Neural progenitor cell (in vitro differentiated cells): ENCODE measurements around the gene GPR137B. TPM values are rescaled to one million over a fixed set of nuclear protein-coding genes. Genes with fewer than 3 reads are reported as not detected.
"Not testable (repeated sequence)": the region's sequence is repeated elsewhere in the genome, so short reads cannot be mapped to it uniquely, and the experiment has no call there.

Experiments used
- DNase-seq: peaks from one replicate; pipeline ENCODE4 v3.0.0-alpha.2; 2016; ENCODE audit warnings: low spot score
- H2AFZ ChIP-seq: fragments of 200-600 bp; sonication (generic); replicated peaks from 2 replicates; pipeline ENCODE4 v1.6.1; 2016; ENCODE audit warnings: antibody characterized with exemption
- H3F3A ChIP-seq: fragments of 200-600 bp; sonication (generic); 2 replicates; pipeline ENCODE4 v1.6.1; 2016; ENCODE audit warnings: antibody characterized with exemption, low read depth
- H3K27ac ChIP-seq: fragments of 200-600 bp; sonication (generic); 2 replicates; pipeline ENCODE4 v1.5.1; 2016; ENCODE audit warnings: mild to moderate bottlenecking
- H3K27me3 ChIP-seq: fragments of 200-600 bp; sonication (generic); 2 replicates; pipeline ENCODE4 v1.6.1; 2016; ENCODE audit warnings: mild to moderate bottlenecking, moderate library complexity
- H3K36me3 ChIP-seq: fragments of 200-600 bp; sonication (generic); 2 replicates; pipeline ENCODE4 v1.5.1; 2016
- H3K4me1 ChIP-seq: fragments of 200-600 bp; sonication (generic); 2 replicates; pipeline ENCODE4 v1.6.1; 2016; ENCODE audit warnings: mixed run types
- H3K4me2 ChIP-seq: fragments of 200-600 bp; sonication (generic); 2 replicates; pipeline ENCODE4 v1.6.1; 2016
- H3K4me3 ChIP-seq: fragments of 200-600 bp; sonication (generic); 2 replicates; pipeline ENCODE4 v1.5.1; 2016
- H3K79me2 ChIP-seq: fragments of 200-600 bp; sonication (generic); 2 replicates; pipeline ENCODE4 v1.6.1; 2016; ENCODE audit warnings: low read depth
- H3K9ac ChIP-seq: fragments of 200-600 bp; sonication (generic); 2 replicates; pipeline ENCODE4 v1.6.1; 2016
- H3K9me3 ChIP-seq: fragments of 200-600 bp; sonication (generic); 2 replicates; pipeline ENCODE4 v1.5.1; 2016; ENCODE audit warnings: low read depth
- H4K20me1 ChIP-seq: fragments of 200-600 bp; sonication (generic); 2 replicates; pipeline ENCODE4 v1.6.1; 2016; ENCODE audit warnings: low read depth
- H3K27ac Mint-ChIP-seq: 3 replicates; pipeline ENCODE4 v1.8.0; 2021; ENCODE audit warnings: mixed read lengths
- H3K27me3 Mint-ChIP-seq: 2 replicates; pipeline ENCODE4 v1.8.0; 2022; ENCODE audit warnings: low read depth, mild to moderate bottlenecking, inconsistent platforms, moderate library complexity, mixed read lengths; ENCODE audit not compliant: insufficient read depth
- H3K36me3 Mint-ChIP-seq: 3 replicates; pipeline ENCODE4 v1.8.0; 2021; ENCODE audit warnings: mixed read lengths
- H3K4me1 Mint-ChIP-seq: 3 replicates; pipeline ENCODE4 v1.8.0; 2021; ENCODE audit warnings: mixed read lengths
- H3K4me3 Mint-ChIP-seq: 3 replicates; pipeline ENCODE4 v1.8.0; 2021; ENCODE audit warnings: mild to moderate bottlenecking, moderate library complexity, mixed read lengths
- H3K9me3 Mint-ChIP-seq: 3 replicates; pipeline ENCODE4 v1.8.0; 2020; ENCODE audit warnings: mixed read lengths
- CTCF ChIP-seq: fragments of 200-600 bp; sonication (generic); IDR thresholded peaks from 2 replicates; pipeline ENCODE4 v1.5.1; 2017; ENCODE audit warnings: antibody characterized with exemption, mild to moderate bottlenecking
- EZH2 ChIP-seq: fragments of 200-600 bp; sonication (generic); IDR thresholded peaks from 2 replicates; pipeline ENCODE4 v1.6.1; 2017; ENCODE audit warnings: antibody characterized with exemption, mild to moderate bottlenecking, moderate library complexity
- EZH2phosphoT487 ChIP-seq: fragments of 200-600 bp; sonication (generic); IDR thresholded peaks from 2 replicates; pipeline ENCODE4 v1.6.1; 2017; ENCODE audit warnings: antibody characterized with exemption
- total RNA-seq: library from RNA; depleted of rRNA; stranded (reverse); fragments of >200 nt; gene quantifications from 2 replicates; pipeline ENCODE4 v1.2.3, GENCODE V29; 2015; ENCODE audit warnings: low replicate concordance

GPR137B gene
- total RNA-seq, 1 donor from 2014 or later = 4.3 TPM

DNA sequence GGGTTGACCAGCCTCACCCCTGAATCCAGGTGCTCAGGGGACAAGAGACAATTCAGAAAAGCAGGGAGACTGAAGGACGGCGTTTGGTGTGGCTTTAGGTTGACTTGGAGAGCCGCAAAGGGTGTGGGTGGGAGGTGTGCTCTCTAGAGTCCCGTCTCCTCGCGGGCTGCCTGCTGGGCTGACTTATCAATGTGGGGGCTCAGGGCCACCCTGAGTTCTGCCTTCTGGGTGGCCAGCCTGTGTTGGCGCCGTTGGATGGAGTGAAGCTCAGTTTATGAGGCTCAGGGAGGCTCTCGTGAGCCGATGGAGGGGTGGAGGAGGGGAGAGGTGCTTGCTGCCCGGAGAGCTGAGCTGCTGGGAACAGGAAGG, 13.0 kb downstream of the GPR137B start:
- H3K36me3 Mint-ChIP-seq = peaks cover 10% of the 10 kb centered on the region
- H3K27me3 Mint-ChIP-seq = no peaks in the 10 kb centered on the region
- DNase-seq = no peak
- no peaks in the 10 kb centered on the region for H3K79me2 ChIP-seq
- no peaks in the 10 kb centered on the region for H3K27me3 ChIP-seq
- no peak overlapping the region for H3K27ac ChIP-seq
- H3K4me3 ChIP-seq = no peak overlapping the region
- peaks cover 18% of the 10 kb centered on the region for H3K4me1 Mint-ChIP-seq
- no peak overlapping the region for H3K4me3 Mint-ChIP-seq
- no peaks in the 10 kb centered on the region for H3K4me1 ChIP-seq
- TF ChIP-seq EZH2 (no peak), EZH2phosphoT487 (no peak), CTCF (no peak)
- no peak overlapping the region for H3K4me2 ChIP-seq
- no peaks in the 10 kb centered on the region for H4K20me1 ChIP-seq
- H3K36me3 ChIP-seq = no peaks in the 10 kb centered on the region
- H2AFZ ChIP-seq = no peak overlapping the region
- peak overlapping the region; percentile 54 for H3K27ac Mint-ChIP-seq
- no peaks in the 10 kb centered on the region for H3F3A ChIP-seq
- H3K9me3 ChIP-seq = no peaks in the 10 kb centered on the region
- H3K9ac ChIP-seq = no peak overlapping the region
- peaks cover 2% of the 10 kb centered on the region for H3K9me3 Mint-ChIP-seq

DNA sequence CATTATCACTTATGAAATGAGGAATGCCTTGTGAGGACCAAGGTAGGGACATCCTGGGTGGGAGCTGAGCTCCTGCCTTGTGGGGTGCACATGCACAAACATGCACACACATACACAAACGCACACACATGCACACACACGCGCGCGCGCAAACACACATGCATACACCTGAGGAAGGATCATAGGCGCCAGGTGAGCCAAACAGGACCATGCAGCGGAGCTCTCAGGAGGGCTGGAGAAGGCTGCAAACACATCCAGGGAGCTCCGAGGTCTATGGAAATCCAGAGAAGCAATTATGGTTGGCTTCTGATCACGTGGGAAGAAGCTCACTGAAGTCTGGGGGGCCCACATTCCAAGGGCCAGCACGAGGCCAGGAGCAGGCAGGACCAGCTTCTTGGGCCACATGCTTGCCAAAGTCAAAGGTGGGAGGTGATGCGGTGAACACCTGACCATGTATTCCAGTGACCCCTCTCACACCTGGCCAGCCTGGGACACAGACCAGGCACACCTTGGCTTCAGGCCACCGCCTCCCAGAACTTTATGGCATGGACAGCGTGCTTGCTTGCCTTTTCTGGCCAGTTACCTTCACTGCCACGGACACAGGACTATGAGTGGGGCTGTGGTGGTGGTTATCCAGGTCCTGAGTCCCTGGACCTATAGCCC, 13.6 kb downstream of the GPR137B start:
- H3K9ac ChIP-seq = no peak overlapping the region
- Mint-ChIP-seq H3K27ac (peak overlapping the region; percentile 54), H3K4me1 (peaks cover 19% of the 10 kb centered on the region), H3K4me3 (no peak overlapping the region), H3K27me3 (no peaks in the 10 kb centered on the region), H3K9me3 (peaks cover 8% of the 10 kb centered on the region), H3K36me3 (peaks cover 13% of the 10 kb centered on the region)
- H3K9me3 ChIP-seq = no peaks in the 10 kb centered on the region
- no peaks in the 10 kb centered on the region for H3F3A ChIP-seq
- H3K4me1 ChIP-seq = no peaks in the 10 kb centered on the region
- no peak overlapping the region for H3K27ac ChIP-seq
- no peaks in the 10 kb centered on the region for H3K36me3 ChIP-seq
- no peaks in the 10 kb centered on the region for H4K20me1 ChIP-seq
- DNase-seq = no peak
- H3K4me3 ChIP-seq = no peak overlapping the region
- no peak for TF ChIP-seq EZH2phosphoT487
- TF ChIP-seq EZH2 = no peak
- no peak for TF ChIP-seq CTCF
- no peak overlapping the region for H2AFZ ChIP-seq
- H3K27me3 ChIP-seq = no peaks in the 10 kb centered on the region
- no peak overlapping the region for H3K4me2 ChIP-seq
- no peaks in the 10 kb centered on the region for H3K79me2 ChIP-seq

DNA sequence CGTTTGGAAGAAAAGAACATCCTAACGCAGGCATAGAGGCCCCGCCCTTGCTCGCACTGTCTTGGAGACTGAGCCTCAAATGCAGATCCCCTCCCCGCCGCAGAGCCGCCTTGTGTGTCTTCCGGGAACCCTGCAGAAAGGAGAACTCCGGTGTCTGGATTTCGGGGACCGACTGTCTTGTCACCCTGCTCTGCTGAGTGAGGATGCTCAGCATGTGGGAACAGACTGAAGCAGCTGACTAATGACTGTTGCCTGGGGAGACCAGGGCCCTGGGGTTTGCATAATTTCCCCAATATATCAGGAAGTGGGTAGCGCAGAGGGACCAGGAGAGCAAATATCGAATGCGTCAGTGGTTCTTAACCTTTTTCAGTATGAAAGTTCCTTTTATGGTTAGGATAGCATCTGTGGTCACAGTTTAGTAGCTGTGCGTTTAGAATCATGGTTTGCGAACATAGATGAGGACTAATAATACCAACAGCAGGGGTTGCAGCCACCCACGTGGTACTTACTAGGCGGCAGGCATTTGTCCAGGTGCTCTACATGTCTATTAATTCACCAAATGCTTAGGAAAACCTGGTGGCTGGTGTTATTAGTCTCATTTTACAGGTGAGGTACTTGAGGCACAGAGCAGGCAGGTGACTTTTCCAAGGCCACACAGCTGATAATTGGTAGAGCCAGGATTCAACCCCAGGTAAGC, 14.3 kb downstream of the GPR137B start:
- no peak for DNase-seq
- H4K20me1 ChIP-seq = no peaks in the 10 kb centered on the region

DNA sequence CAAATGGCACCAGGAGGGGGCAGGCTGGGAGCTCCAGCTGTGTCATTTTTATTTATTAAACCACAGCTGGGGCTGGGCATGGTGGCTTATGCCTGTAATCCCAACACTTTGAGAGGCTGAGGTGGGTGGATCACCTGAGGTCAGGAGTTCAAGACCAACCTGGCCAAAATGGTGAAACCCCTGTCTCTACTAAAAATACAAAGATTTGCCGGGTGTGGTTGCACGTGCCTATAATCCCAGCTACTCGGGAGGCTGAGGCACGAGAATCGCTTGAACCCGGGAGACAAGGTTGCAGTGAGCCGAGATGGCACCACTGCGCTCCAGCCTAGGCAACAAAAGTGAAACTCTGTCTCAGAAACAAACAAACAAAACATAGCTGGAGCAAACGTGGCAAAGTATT, 15.7 kb downstream of the GPR137B start:
- not testable (repeated sequence) for H3K4me2 ChIP-seq, H3K4me3 Mint-ChIP-seq, H3K79me2 ChIP-seq, H4K20me1 ChIP-seq, H3K36me3 ChIP-seq, DNase-seq, H3K27me3 ChIP-seq, H3F3A ChIP-seq, H3K4me3 ChIP-seq, H3K4me1 ChIP-seq, H3K9ac ChIP-seq, H2AFZ ChIP-seq, H3K27me3 Mint-ChIP-seq, H3K27ac ChIP-seq, H3K27ac Mint-ChIP-seq, H3K9me3 ChIP-seq
- peaks cover 17% of the 10 kb centered on the region for H3K4me1 Mint-ChIP-seq
- peaks cover 23% of the 10 kb centered on the region for H3K36me3 Mint-ChIP-seq
- H3K9me3 Mint-ChIP-seq = peaks cover 23% of the 10 kb centered on the region

More for the DNA sequence above, 14.3 kb downstream of the GPR137B start:
- H3K27me3 ChIP-seq = no peaks in the 10 kb centered on the region
- H3K79me2 ChIP-seq = no peaks in the 10 kb centered on the region
- H3F3A ChIP-seq = no peaks in the 10 kb centered on the region
- Mint-ChIP-seq H3K27me3 (peaks cover 4% of the 10 kb centered on the region), H3K36me3 (peaks cover 19% of the 10 kb centered on the region), H3K9me3 (peaks cover 15% of the 10 kb centered on the region), H3K4me1 (peaks cover 17% of the 10 kb centered on the region), H3K27ac (no peak overlapping the region), H3K4me3 (no peak overlapping the region)
- no peak overlapping the region for H3K4me2 ChIP-seq
- H3K36me3 ChIP-seq = no peaks in the 10 kb centered on the region
- no peak overlapping the region for H2AFZ ChIP-seq
- TF ChIP-seq CTCF (no peak), EZH2phosphoT487 (no peak), EZH2 (no peak)
- no peaks in the 10 kb centered on the region for H3K4me1 ChIP-seq
- H3K9me3 ChIP-seq = no peaks in the 10 kb centered on the region
- no peak overlapping the region for H3K27ac ChIP-seq
- H3K9ac ChIP-seq = no peak overlapping the region
- no peak overlapping the region for H3K4me3 ChIP-seq
